Lung (tissue), 12 donors: Measurements from ENCODE around the gene CAMK2B. TPM values are rescaled to one million over a fixed set of nuclear protein-coding genes. Genes with fewer than 3 reads are reported as not detected.

ENCODE experiments used
- ATAC-seq: fragments of 200-7000 bp; cut with Tn5 transposase; one replicate; pipeline ENCODE4 v1.9.1; 2020; ENCODE audit warnings: moderate number of reproducible peaks; ENCODE audit not compliant: insufficient read depth, low FRiP score
- DNase-seq, 3 donors: peaks; one replicate each; pipeline ENCODE4 v3.0.0-alpha.2; 2013 to 2017
- H3K27ac ChIP-seq, 2 donors: one replicate each; pipeline ENCODE4 v1.5.1; 2013; ENCODE audit warnings: mild to moderate bottlenecking in 2 of 2, moderate library complexity in 2 of 2, control low read depth in 1 of 2, inconsistent platforms in 1 of 2, low read depth in 1 of 2, low read length in 1 of 2
- H3K27me3 ChIP-seq, 3 donors: one replicate each; pipeline ENCODE4 v1.5.1; 2013; ENCODE audit warnings: low read length in 2 of 3; ENCODE audit not compliant: control insufficient read depth in 3 of 3, insufficient read depth in 3 of 3
- H3K36me3 ChIP-seq, 4 donors: one replicate each; pipeline ENCODE4 v1.5.1; 2013; ENCODE audit warnings: low read length in 4 of 4, mild to moderate bottlenecking in 1 of 4, moderate library complexity in 1 of 4; ENCODE audit not compliant: control insufficient read depth in 4 of 4, insufficient read depth in 4 of 4
- H3K4me1 ChIP-seq, 5 donors: one replicate each; pipeline ENCODE4 v1.5.1; 2013; ENCODE audit warnings: low read length in 5 of 5, mild to moderate bottlenecking in 2 of 5, moderate library complexity in 1 of 5; ENCODE audit not compliant: control insufficient read depth in 5 of 5, insufficient read depth in 5 of 5
- H3K4me3 ChIP-seq: one replicate; pipeline ENCODE4 v1.5.1; 2013; ENCODE audit warnings: mild to moderate bottlenecking, control low read depth, moderate library complexity
- H3K9ac ChIP-seq, 2 donors: one replicate each; pipeline ENCODE4 v1.5.1; 2013; ENCODE audit warnings: low read length in 2 of 2, control low read depth in 1 of 2; ENCODE audit not compliant: insufficient read depth in 1 of 2
- H3K9me3 ChIP-seq, 4 donors: one replicate each; pipeline ENCODE4 v1.5.1; 2013; ENCODE audit warnings: low read length in 3 of 4, mild to moderate bottlenecking in 1 of 4, moderate library complexity in 1 of 4; ENCODE audit not compliant: control insufficient read depth in 4 of 4, insufficient read depth in 3 of 4
- CTCF ChIP-seq: IDR thresholded peaks from 2 replicates; pipeline ENCODE4 v1.5.1; 2012; ENCODE audit warnings: mild to moderate bottlenecking; ENCODE audit errors: control extremely low read depth, extremely low read depth
- WGBS, 2 donors: extraction: QIAGEN DNeasy Blood & Tissue Kit; methylation state at CpG; one replicate each; pipeline ENCODE4 v1.1.7; 2013; 5-methylcytosine and 5-hydroxymethylcytosine counted together
- polyA plus RNA-seq, 2 donors: library from polyadenylated mRNA; stranded (reverse); fragments of 200-250 nt; gene quantifications; one replicate each; pipeline ENCODE4 v1.2.1, GENCODE V29; 2013
- total RNA-seq, 2 donors: library from RNA; depleted of rRNA in 1 of 2; stranded (reverse); fragments of >200 nt in 1 of 2; gene quantifications; one replicate each; pipeline ENCODE4 v1.2.1, GENCODE V29; 2014 to 2021
- donor health status: control.
- donor health status: control.
- donor health status: Bipolar disorder and iron deficiency.
- donor health status: healthy.
- donor health status: DM: yes; HTN: yes; CAD: no.

The CAMK2B gene
- total and polyA plus RNA-seq, 4 donors: 0.12 to 0.80 (median 0.33) TPM

DNA sequence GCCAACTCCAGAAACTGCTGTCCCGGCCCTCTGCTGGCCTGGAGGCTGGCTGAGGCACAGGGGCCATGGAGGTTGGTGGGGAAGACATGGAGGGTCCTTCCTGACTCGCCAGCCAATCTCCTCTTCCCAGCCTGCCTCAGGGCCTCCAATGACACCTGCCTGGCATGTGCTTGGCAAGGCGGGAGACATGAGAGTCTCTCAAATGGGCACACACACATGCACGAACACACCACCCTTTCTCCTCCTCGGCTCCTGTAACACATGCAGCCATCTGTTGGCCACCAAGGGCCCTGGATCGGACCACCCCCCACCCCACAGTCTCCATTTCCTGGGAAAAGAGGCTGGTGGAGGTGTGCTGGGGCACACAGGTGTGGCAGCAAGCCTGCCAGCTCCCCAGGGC, 68.2 kb downstream of the CAMK2B start:
- ATAC-seq: no peak
- 93 to 98% methylated on average over 6 of the region's 6 CpGs for WGBS, 2 donors
- Histone ChIP-seq H3K4me3 (no peak overlapping the region), H3K4me1 (peaks cover 14 to 31% (median 21%) of the 10 kb centered on the region in 5 donors), H3K27ac (peak overlapping the region; percentile 65 to 86), H3K36me3 (no peaks in the 10 kb centered on the region), H3K27me3 (no peaks in the 10 kb centered on the region), H3K9me3 (no peaks in the 10 kb centered on the region), H3K9ac (peak overlapping the region in 1 of 2 donors; percentile 52)
- TF ChIP-seq CTCF: no peak
- DNase-seq: no peak

DNA sequence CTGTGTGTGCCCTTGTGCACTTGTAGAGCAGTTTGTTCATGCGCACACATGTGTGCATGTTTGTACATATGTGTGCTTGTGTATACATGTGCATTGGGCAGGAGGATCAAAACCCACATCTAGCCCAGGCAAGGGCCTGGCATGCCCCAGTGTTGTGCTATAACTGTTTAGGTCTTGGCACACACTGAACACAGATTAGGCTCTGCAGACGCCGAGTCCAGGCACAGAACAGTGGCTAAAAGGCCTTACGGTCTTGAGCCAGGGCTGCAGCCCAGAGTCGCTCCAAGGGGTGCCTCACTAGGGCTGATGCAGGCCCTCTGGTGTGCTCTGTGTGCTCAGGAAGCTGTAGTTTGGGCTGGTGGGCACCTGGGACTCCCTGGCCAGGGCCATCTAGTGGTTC, 68.9 kb downstream of the CAMK2B start:
- Histone ChIP-seq H3K4me3 (no peak overlapping the region), H3K27me3 (no peaks in the 10 kb centered on the region), H3K9ac (no peak overlapping the region), H3K36me3 (no peaks in the 10 kb centered on the region), H3K9me3 (no peaks in the 10 kb centered on the region), H3K27ac (peak overlapping the region in 1 of 2 donors; percentile 86), H3K4me1 (peaks cover 14 to 31% (median 21%) of the 10 kb centered on the region in 5 donors)
- DNase-seq: no peak
- 93 to 94% methylated on average over 5 of the region's 5 CpGs for WGBS, 2 donors
- ATAC-seq: no peak
- TF ChIP-seq CTCF: no peak

GRCh38 chr7:44251881-44252280, 73.5 kb downstream of the CAMK2B start:
- no peak for TF ChIP-seq CTCF
- DNase-seq (no peak), ATAC-seq (no peak)
- WGBS, 2 donors: 91% methylated on average over 12 of the region's 12 CpGs
- H3K9me3 ChIP-seq: no peaks in the 10 kb centered on the region
- no peak overlapping the region for H3K27ac ChIP-seq
- no peaks in the 10 kb centered on the region for H3K36me3 ChIP-seq
- peaks cover 0 to 4% (median 0%) of the 10 kb centered on the region in 5 donors for H3K4me1 ChIP-seq
- no peaks in the 10 kb centered on the region for H3K27me3 ChIP-seq
- H3K9ac ChIP-seq: no peak overlapping the region
- H3K4me3 ChIP-seq: no peak overlapping the region

- WGBS, 2 donors: 93 to 95% methylated on average over 10 of the region's 10 CpGs
- no peak overlapping the region for H3K27ac ChIP-seq
- ATAC-seq (no peak), DNase-seq (no peak)
- no peaks in the 10 kb centered on the region for H3K27me3 ChIP-seq
- H3K4me1 ChIP-seq: peaks cover 0 to 3% (median 0%) of the 10 kb centered on the region in 5 donors
- peaks cover 0 to 3% (median 0%) of the 10 kb centered on the region in 4 donors for H3K9me3 ChIP-seq
- no peak overlapping the region for H3K9ac ChIP-seq
- TF ChIP-seq CTCF: no peak
- no peak overlapping the region for H3K4me3 ChIP-seq
- no peaks in the 10 kb centered on the region for H3K36me3 ChIP-seq
Measured at GRCh38 chr7:44251269-44251668, 74.1 kb downstream of the CAMK2B start.
